GM12878 (cell line): ENCODE measurements around the gene SPRN. TPM values are rescaled to one million over a fixed set of nuclear protein-coding genes. Genes with fewer than 3 reads are reported as not detected.

Source experiments
- ATAC-seq: fragments of 200-7000 bp; cut with Tn5 transposase; 3 replicates; pipeline ENCODE4 v1.9.1; 2020; ENCODE audit warnings: mild to moderate bottlenecking, moderate library complexity
- BruUV-seq: library from RNA; stranded (reverse); fragments of 400-500 nt; replicated peaks from 2 replicates; lab custom pipeline; 2021; lab: Mats Ljungman, UMichigan
- CTCF ChIA-PET: fragments of 300-600 bp; sonication (Branson Sonifier 250); formaldehyde crosslinking; extraction: SDS; loops from one replicate; lab custom pipeline; 2021; ENCODE audit warnings: inconsistent platforms; lab: Yijun Ruan, JAX
- POLR2A ChIA-PET: fragments of 350-600 bp; formaldehyde crosslinking; extraction: SDS; loops from one replicate; lab custom pipeline; 2021; ENCODE audit warnings: inconsistent platforms; lab: Charles Lee
- RAD21 ChIA-PET: fragments of 300-600 bp; sonication (Branson Sonifier 250); formaldehyde crosslinking; loops from one replicate; lab custom pipeline; 2023; ENCODE audit warnings: antibody characterized with exemption; ENCODE audit not compliant: unreplicated experiment; lab: Charles Lee
- SMC1A ChIA-PET: fragments of 300-600 bp; sonication (Branson Sonifier 250); formaldehyde crosslinking; loops from one replicate; lab custom pipeline; 2023; ENCODE audit not compliant: unreplicated experiment, uncharacterized antibody; lab: Charles Lee
- DNase-seq: peaks from one replicate; pipeline ENCODE4 v3.0.0-alpha.2; 2011; ENCODE audit warnings: low read depth, low spot score
- FAIRE-seq: peaks from 3 replicates; lab custom pipeline; 2011; peaks lifted over from hg19 to GRCh38; lab: Jason Lieb, UNC
- H2AFZ ChIP-seq: 2 replicates; pipeline ENCODE4 v1.6.0; 2011; ENCODE audit warnings: low read depth, low read length, control low read depth; ENCODE audit not compliant: control insufficient read depth
- H3K27ac ChIP-seq: 2 replicates; pipeline ENCODE4 v1.5.1; 2011; ENCODE audit warnings: control low read depth; ENCODE audit not compliant: control insufficient read depth, insufficient read depth
- H3K27me3 ChIP-seq, 2 experiments: replicated peaks in 1 of 2; 2 replicates each; pipeline versions ENCODE4 v1.6.0 to v1.6.1; 2011; ENCODE audit warnings: low read length in 1 of 2; ENCODE audit not compliant: control insufficient read depth in 2 of 2, insufficient read depth in 2 of 2
- H3K36me3 ChIP-seq, 2 experiments: 2 replicates each; pipeline ENCODE4 v1.5.1; 2011; ENCODE audit warnings: low read length in 1 of 2; ENCODE audit not compliant: control insufficient read depth in 2 of 2, insufficient read depth in 2 of 2
- H3K4me1 ChIP-seq: 2 replicates; pipeline ENCODE4 v1.6.1; 2011; ENCODE audit warnings: mild to moderate bottlenecking, low read length, moderate library complexity, mixed read lengths; ENCODE audit not compliant: control insufficient read depth, insufficient read depth
- H3K4me2 ChIP-seq: 2 replicates; pipeline ENCODE4 v1.6.0; 2011; ENCODE audit warnings: control low read depth; ENCODE audit not compliant: control insufficient read depth, insufficient read depth
- H3K4me3 ChIP-seq: fragments of 200-600 bp; sonication (generic); 2 replicates; pipeline ENCODE4 v1.5.1; 2016
- H3K79me2 ChIP-seq: 2 replicates; pipeline ENCODE4 v1.6.0; 2011; ENCODE audit warnings: low read length; ENCODE audit not compliant: control insufficient read depth, insufficient read depth
- H3K9ac ChIP-seq: 2 replicates; pipeline ENCODE4 v1.8.0; 2011; ENCODE audit warnings: low read length, control low read depth, mixed read lengths; ENCODE audit not compliant: control insufficient read depth, insufficient read depth
- H3K9me3 ChIP-seq: replicated peaks from 3 replicates; pipeline ENCODE4 v1.5.1; 2011; ENCODE audit warnings: mild to moderate bottlenecking, low read length; ENCODE audit not compliant: control insufficient read depth, insufficient read depth
- H4K20me1 ChIP-seq: 2 replicates; pipeline ENCODE4 v1.6.0; 2011; ENCODE audit not compliant: control insufficient read depth, insufficient read depth
- HSF1 ChIP-seq: fragments of 150-350 bp; IDR thresholded peaks from 2 replicates; pipeline ENCODE4 v1.6.1; 2014; ENCODE audit warnings: mild to moderate bottlenecking, low read depth, low read length
- JUND ChIP-seq: IDR thresholded peaks from 2 replicates; pipeline ENCODE4 v1.6.1; 2012; ENCODE audit warnings: low read depth, mild to moderate bottlenecking, low read length, improper control_type of control experiment, moderate library complexity
- TARDBP ChIP-seq: IDR thresholded peaks from 2 replicates; pipeline ENCODE4 v1.6.1; 2016; ENCODE audit warnings: borderline replicate concordance
- ZNF622 ChIP-seq: fragments of 450-650 bp; IDR thresholded peaks from 2 replicates; pipeline ENCODE4 v1.6.1; 2017; ENCODE audit warnings: mild to moderate bottlenecking, inconsistent platforms
- WGBS: methylation state at CpG from one replicate; pipeline ENCODE4 v1.1.6; 2016; ENCODE audit warnings: low lambda C conversion rate; ENCODE audit not compliant: insufficient replicate concordance, insufficient coverage; ENCODE audit errors: missing lambda C conversion rate; 5-methylcytosine and 5-hydroxymethylcytosine counted together
- in situ Hi-C: fragments of 300-500 bp; cut with MboI; formaldehyde crosslinking; loops from 9 replicates; pipeline ENCODE4 v1.14.3; 2018; ENCODE audit warnings: mixed read lengths
- intact Hi-C: fragments of 100-400 bp; cut with micrococcal nuclease; formaldehyde crosslinking; loops from one replicate; pipeline ENCODE4 v1.14.2; 2022; ENCODE audit not compliant: unreplicated experiment
- polyA plus RNA-seq, 11 experiments: library from polyadenylated mRNA; depleted of rRNA in 4 of 11; unstranded in 6 of 11; stranded (reverse) in 5 of 11; fragments of >200 nt; fragmentation: Nextera tagmentation in 4 of 11; fragmentation: Illumina TruSeq in 1 of 11; extraction: Ambion mirVana in 4 of 11; extraction: Trizol in 1 of 11; gene quantifications; 1 replicate in 1 of 11; 2 replicates in 10 of 11; pipeline versions ENCODE4 v1.2.1 to v1.2.3, GENCODE V29; 2011 to 2016; ENCODE audit warnings: inconsistent platforms in 2 of 11, missing spikeins in 2 of 11, low read depth in 1 of 11
- total RNA-seq, 4 experiments: library from RNA; depleted of rRNA in 3 of 4; stranded (reverse); fragments of >200 nt in 3 of 4; fragmentation: Illumina TruSeq in 1 of 4; extraction: Trizol in 1 of 4; gene quantifications; 2 replicates each; pipeline versions ENCODE4 v1.2.1 to v1.2.3, GENCODE V29; 2013 to 2021
- TF ChIP-seq, protein P1 (sequence below): fragments of 450-650 bp; IDR thresholded peaks from 2 replicates; pipeline ENCODE4 v1.6.1; 2017; ENCODE audit warnings: mild to moderate bottlenecking, moderate library complexity
- TF ChIP-seq, protein P2 (sequence below): IDR thresholded peaks from 2 replicates; pipeline ENCODE4 v1.6.1; 2012; ENCODE audit warnings: mild to moderate bottlenecking, low read depth, low read length

SPRN gene
- total and polyA plus RNA-seq, 10 of the 15 experiments (the other 5 are each of a cell fraction or from before 2014, with no cell fraction given), result 0.03 to 0.96 (median 0.46) TPM; not detected in 6

- ATAC-seq (no peak), DNase-seq (no peak), FAIRE-seq (no peak)
- POLR2A ChIA-PET, result no interaction called here
- Histone ChIP-seq H3K9me3 (no peaks in the 10 kb centered on the region; the same call in 2 of the 3 replicates), H3K4me1 (no peaks in the 10 kb centered on the region), H3K36me3 (no peaks in the 10 kb centered on the region), H3K79me2 (no peaks in the 10 kb centered on the region), H4K20me1 (no peaks in the 10 kb centered on the region), H3K27me3 (no peaks in the 10 kb centered on the region), H3K27ac (no peak overlapping the region), H2AFZ (no peak overlapping the region), H3K4me3 (no peak overlapping the region), H3K4me2 (no peak overlapping the region), H3K9ac (no peak overlapping the region)
- BruUV-seq, result no TSS peak
- CTCF ChIA-PET, result interaction anchor here (1.4 kb wide), 1 partner anchor 131 kb away, joined by 3 read pairs; no protein-coding TSS in a partner anchor
- SMC1A ChIA-PET, result no interaction called here
- intact Hi-C loops, result no loop called here
- in situ Hi-C loops, result no loop called here
- RAD21 ChIA-PET, result no interaction called here
- TF ChIP-seq, protein P1, sequence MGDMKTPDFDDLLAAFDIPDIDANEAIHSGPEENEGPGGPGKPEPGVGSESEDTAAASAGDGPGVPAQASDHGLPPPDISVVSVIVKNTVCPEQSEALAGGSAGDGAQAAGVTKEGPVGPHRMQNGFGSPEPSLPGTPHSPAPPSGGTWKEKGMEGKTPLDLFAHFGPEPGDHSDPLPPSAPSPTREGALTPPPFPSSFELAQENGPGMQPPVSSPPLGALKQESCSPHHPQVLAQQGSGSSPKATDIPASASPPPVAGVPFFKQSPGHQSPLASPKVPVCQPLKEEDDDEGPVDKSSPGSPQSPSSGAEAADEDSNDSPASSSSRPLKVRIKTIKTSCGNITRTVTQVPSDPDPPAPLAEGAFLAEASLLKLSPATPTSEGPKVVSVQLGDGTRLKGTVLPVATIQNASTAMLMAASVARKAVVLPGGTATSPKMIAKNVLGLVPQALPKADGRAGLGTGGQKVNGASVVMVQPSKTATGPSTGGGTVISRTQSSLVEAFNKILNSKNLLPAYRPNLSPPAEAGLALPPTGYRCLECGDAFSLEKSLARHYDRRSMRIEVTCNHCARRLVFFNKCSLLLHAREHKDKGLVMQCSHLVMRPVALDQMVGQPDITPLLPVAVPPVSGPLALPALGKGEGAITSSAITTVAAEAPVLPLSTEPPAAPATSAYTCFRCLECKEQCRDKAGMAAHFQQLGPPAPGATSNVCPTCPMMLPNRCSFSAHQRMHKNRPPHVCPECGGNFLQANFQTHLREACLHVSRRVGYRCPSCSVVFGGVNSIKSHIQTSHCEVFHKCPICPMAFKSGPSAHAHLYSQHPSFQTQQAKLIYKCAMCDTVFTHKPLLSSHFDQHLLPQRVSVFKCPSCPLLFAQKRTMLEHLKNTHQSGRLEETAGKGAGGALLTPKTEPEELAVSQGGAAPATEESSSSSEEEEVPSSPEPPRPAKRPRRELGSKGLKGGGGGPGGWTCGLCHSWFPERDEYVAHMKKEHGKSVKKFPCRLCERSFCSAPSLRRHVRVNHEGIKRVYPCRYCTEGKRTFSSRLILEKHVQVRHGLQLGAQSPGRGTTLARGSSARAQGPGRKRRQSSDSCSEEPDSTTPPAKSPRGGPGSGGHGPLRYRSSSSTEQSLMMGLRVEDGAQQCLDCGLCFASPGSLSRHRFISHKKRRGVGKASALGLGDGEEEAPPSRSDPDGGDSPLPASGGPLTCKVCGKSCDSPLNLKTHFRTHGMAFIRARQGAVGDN, result no peak
- TF ChIP-seq HSF1, result no peak
- TF ChIP-seq ZNF622, result no peak
- no peak for TF ChIP-seq TARDBP
- TF ChIP-seq, protein P2, sequence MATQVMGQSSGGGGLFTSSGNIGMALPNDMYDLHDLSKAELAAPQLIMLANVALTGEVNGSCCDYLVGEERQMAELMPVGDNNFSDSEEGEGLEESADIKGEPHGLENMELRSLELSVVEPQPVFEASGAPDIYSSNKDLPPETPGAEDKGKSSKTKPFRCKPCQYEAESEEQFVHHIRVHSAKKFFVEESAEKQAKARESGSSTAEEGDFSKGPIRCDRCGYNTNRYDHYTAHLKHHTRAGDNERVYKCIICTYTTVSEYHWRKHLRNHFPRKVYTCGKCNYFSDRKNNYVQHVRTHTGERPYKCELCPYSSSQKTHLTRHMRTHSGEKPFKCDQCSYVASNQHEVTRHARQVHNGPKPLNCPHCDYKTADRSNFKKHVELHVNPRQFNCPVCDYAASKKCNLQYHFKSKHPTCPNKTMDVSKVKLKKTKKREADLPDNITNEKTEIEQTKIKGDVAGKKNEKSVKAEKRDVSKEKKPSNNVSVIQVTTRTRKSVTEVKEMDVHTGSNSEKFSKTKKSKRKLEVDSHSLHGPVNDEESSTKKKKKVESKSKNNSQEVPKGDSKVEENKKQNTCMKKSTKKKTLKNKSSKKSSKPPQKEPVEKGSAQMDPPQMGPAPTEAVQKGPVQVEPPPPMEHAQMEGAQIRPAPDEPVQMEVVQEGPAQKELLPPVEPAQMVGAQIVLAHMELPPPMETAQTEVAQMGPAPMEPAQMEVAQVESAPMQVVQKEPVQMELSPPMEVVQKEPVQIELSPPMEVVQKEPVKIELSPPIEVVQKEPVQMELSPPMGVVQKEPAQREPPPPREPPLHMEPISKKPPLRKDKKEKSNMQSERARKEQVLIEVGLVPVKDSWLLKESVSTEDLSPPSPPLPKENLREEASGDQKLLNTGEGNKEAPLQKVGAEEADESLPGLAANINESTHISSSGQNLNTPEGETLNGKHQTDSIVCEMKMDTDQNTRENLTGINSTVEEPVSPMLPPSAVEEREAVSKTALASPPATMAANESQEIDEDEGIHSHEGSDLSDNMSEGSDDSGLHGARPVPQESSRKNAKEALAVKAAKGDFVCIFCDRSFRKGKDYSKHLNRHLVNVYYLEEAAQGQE, result no peak
- TF ChIP-seq JUND, result no peak
- WGBS, result 84% methylated on average over 14 of the region's 14 CpGs
Measured at GRCh38 chr10:133460208-133460769, 35.9 kb upstream of the SPRN start.
